Activated T-cell treated with anti-CD3 and anti-CD28 coated beads, Interleukin-2, amount 50 U/mL, for 4 hours (primary cell): ENCODE data around the gene BMP6. TPM values are rescaled to one million over a fixed set of nuclear protein-coding genes. Genes with fewer than 3 reads are reported as not detected.

Experiments used
- ATAC-seq, 2 donors: fragments of 200-7000 bp; cut with Tn5 transposase; one replicate each; pipeline ENCODE4 v1.10.0; 2021
- DNase-seq: peaks from one replicate; pipeline ENCODE4 v3.0.0-alpha.2; 2020
- H3K27me3 Mint-ChIP-seq: one replicate; pipeline ENCODE4 v1.8.0; 2021; ENCODE audit warnings: low read depth, mixed read lengths
- H3K36me3 Mint-ChIP-seq: one replicate; pipeline ENCODE4 v1.8.0; 2022; ENCODE audit warnings: mixed read lengths; ENCODE audit not compliant: insufficient read depth
- H3K4me1 Mint-ChIP-seq: one replicate; pipeline ENCODE4 v1.8.0; 2021; ENCODE audit warnings: low read depth, mixed read lengths
- H3K4me3 Mint-ChIP-seq: one replicate; pipeline ENCODE4 v1.8.0; 2021; ENCODE audit warnings: mild to moderate bottlenecking, moderate library complexity, mixed read lengths
- H3K9me3 Mint-ChIP-seq: one replicate; pipeline ENCODE4 v1.8.0; 2021; ENCODE audit warnings: mixed read lengths
- total RNA-seq, 3 donors: library from RNA; stranded (reverse); gene quantifications; one replicate each; pipeline ENCODE4 v1.2.1, GENCODE V29; 2021

Gene BMP6
- total RNA-seq = not detected

DNA sequence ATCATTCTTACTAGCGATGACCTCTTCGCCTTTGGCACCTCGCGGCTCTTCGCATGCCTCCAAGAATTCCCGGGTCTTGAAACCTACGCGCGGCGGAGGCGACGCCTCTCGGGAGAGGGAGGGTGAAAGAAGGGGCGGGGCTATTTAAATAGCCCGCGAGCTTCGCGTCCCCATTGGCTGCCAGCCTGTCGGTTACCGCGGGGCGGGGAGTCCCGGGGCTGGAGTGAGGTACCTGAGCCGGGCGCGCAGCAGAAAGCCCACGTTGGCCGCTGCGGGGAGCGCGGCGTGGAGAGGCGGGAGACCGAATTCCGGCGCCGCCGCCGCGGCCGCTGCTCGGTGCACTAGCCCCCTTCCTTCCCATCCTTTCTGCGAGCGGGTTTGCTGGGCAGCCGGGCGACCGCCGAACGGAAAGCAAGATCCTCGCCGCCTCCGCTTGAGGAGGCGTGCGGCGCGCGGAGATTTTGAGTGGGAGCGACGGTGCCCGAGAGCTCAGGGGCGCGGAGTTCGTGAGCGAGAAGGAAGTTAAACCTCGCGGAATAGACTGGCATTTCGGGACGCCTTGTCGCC lies at the start of gene BMP6:
Gene BMP6 (plus strand): TSS at position 251 of the 567 bp plus-strand sequence. CDS start 857 bp downstream, outside the sequence.
- H3K4me1 Mint-ChIP-seq = peaks cover 14% of the 10 kb centered on the region
- no peaks in the 10 kb centered on the region for H3K9me3 Mint-ChIP-seq
- peaks cover 69% of the 10 kb centered on the region for H3K27me3 Mint-ChIP-seq

DNA sequence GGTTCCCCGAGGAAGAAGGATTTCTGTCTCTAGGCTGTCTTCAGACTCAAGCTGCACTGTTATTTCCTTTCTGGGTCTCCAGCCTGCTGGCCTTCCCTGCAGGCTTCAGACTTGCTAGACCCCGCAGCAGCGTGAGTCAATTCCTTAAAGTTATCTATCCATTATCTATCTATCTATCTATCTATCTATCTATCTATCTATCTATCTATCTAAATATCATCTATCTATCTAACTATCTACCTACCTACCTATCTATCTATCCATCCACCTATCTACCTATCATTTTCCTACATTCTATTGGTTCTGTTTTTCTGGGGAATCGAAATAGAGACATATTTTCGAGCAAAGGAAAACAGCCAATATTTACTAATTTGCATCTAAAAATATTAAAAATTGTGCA lies 48.7 kb upstream of the BMP6 start:
- no peak for ATAC-seq
- DNase-seq = no peak
- no peaks in the 10 kb centered on the region for H3K36me3 Mint-ChIP-seq
- H3K27me3 Mint-ChIP-seq = peaks cover 12% of the 10 kb centered on the region
- no peak overlapping the region for H3K4me3 Mint-ChIP-seq
- H3K9me3 Mint-ChIP-seq = no peaks in the 10 kb centered on the region
- no peaks in the 10 kb centered on the region for H3K4me1 Mint-ChIP-seq

More for the DNA sequence above, at the start of gene BMP6:
- no peaks in the 10 kb centered on the region for H3K36me3 Mint-ChIP-seq
- H3K4me3 Mint-ChIP-seq = peak within 1 kb of the TSS; percentile 65
- ATAC-seq (peak; percentile 59 to 69), DNase-seq (peak; percentile 20)

DNA sequence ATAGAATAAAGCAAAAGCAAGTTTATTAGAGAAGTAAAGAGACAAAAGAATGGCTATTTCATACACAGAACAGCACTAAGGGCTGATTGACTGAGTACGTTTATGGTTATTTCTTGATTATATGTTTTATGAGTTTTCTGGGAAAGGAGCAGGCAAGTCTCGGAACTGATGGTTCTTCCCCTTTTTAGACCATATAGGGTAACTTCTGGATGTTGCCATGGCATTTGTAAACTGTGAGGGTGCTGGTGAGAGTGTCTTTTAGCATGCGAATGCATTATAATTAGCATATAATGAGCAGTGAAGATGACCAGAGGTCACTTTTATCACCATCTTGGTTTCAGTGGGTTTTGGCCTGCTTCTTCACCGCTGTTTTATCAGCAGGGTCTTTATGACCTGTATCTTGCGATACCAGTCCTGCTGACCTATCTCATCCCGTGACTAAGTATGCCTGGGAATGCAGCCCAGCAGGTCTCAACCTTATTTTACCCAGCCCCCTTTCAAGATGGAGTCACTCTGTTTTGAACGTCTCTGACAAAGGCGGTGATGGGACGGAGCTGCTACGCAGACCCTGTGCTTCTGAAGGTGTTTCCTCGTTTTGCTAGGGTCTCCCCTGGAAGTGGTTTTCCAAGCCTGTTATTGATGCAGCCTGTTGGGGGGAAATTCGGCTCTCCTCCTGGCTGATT lies 45.4 kb upstream of the BMP6 start:
- Mint-ChIP-seq H3K27me3 (peaks cover 14% of the 10 kb centered on the region), H3K9me3 (no peaks in the 10 kb centered on the region), H3K4me3 (no peak overlapping the region), H3K36me3 (no peaks in the 10 kb centered on the region), H3K4me1 (no peaks in the 10 kb centered on the region)
- DNase-seq (no peak), ATAC-seq (no peak)

DNA sequence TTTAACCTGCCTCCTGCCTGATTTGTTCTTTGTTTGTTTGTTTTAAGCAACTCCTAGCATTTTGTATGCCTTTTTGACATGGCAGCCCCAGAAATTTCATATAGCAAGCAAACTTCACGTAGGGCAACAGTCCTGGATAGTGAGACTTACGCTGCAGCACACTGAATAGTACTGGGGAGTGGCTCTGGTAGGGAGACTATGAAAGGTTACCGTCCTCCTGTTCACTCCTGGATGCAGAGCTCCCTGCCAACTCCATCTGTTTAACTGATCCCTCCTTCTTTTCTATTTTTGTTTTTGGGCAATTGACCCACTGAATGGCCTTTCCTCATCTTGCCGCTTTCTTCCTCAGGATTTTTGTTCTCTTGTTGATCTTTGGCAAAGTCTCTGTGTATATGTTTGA lies 44.5 kb upstream of the BMP6 start:
- Mint-ChIP-seq H3K4me3 (no peak overlapping the region), H3K4me1 (no peaks in the 10 kb centered on the region), H3K27me3 (peaks cover 14% of the 10 kb centered on the region), H3K9me3 (no peaks in the 10 kb centered on the region), H3K36me3 (no peaks in the 10 kb centered on the region)
- ATAC-seq = no peak
- no peak for DNase-seq

DNA sequence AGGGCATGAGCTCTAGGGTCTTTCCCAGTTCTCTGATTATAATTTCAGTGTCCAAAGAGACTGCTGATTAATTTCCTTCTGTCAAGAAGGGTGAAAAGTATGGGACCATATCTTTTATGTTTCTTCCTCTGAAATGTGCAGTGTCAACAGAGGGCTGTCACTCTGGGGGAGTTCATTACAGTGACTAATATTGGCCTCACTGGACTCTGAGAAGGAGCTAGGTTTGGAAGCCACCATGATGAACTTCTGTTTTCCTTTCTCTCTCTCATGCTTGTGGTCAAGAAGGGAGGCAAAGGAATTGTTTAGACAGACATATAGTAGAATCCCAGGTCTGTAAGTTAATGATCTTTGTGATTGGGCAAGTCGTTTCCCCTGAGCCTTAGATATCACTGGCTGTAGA lies 41.8 kb upstream of the BMP6 start:
- DNase-seq = no peak
- Mint-ChIP-seq H3K27me3 (peaks cover 16% of the 10 kb centered on the region), H3K36me3 (no peaks in the 10 kb centered on the region), H3K4me3 (no peak overlapping the region), H3K9me3 (no peaks in the 10 kb centered on the region), H3K4me1 (no peaks in the 10 kb centered on the region)
- ATAC-seq = no peak

DNA sequence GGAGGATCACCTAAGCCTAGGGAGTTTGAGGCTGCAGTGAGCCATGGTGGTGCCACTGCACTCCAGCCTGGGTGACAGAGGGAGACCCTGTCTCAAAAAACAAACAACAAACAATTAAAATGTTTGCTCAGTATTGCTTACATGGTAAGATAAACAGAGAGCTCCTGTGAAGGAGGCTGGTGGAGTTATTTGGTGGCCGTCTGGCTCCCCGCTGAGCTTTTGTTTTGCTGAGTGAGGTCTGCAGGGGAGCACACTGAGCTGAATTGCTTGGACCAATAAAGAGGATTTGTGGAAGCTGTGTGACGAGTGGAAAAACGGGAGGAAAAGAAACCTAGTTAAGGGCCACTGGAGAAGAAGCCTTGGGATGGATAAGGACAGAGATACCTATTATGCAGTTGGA lies 41.1 kb upstream of the BMP6 start:
- no peaks in the 10 kb centered on the region for H3K36me3 Mint-ChIP-seq
- DNase-seq (no peak), ATAC-seq (no peak)
- peaks cover 18% of the 10 kb centered on the region for H3K27me3 Mint-ChIP-seq
- H3K4me3 Mint-ChIP-seq = no peak overlapping the region
- no peaks in the 10 kb centered on the region for H3K4me1 Mint-ChIP-seq
- no peaks in the 10 kb centered on the region for H3K9me3 Mint-ChIP-seq

DNA sequence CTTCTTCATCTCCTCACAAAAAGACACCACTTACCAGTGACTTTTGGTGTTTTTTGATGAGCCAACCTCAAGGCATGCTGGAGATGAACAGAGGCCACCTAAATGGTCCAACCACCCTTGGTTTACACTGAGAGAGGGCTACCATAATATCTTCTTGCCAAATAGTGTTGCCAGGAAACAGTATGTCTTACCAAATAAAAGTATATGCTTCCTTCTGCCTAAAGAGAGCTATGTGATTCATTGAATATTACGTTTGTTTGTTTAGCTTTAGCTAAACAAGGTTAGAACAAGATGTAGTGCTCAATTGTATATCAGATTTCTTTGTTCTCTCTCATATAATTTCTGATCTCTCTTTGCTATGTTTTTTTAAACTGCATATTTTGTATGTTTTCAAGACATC lies 40.6 kb upstream of the BMP6 start:
- DNase-seq = no peak
- H3K9me3 Mint-ChIP-seq = no peaks in the 10 kb centered on the region
- no peak for ATAC-seq
- no peak overlapping the region for H3K4me3 Mint-ChIP-seq
- H3K27me3 Mint-ChIP-seq = peaks cover 18% of the 10 kb centered on the region
- no peaks in the 10 kb centered on the region for H3K4me1 Mint-ChIP-seq
- no peaks in the 10 kb centered on the region for H3K36me3 Mint-ChIP-seq

DNA sequence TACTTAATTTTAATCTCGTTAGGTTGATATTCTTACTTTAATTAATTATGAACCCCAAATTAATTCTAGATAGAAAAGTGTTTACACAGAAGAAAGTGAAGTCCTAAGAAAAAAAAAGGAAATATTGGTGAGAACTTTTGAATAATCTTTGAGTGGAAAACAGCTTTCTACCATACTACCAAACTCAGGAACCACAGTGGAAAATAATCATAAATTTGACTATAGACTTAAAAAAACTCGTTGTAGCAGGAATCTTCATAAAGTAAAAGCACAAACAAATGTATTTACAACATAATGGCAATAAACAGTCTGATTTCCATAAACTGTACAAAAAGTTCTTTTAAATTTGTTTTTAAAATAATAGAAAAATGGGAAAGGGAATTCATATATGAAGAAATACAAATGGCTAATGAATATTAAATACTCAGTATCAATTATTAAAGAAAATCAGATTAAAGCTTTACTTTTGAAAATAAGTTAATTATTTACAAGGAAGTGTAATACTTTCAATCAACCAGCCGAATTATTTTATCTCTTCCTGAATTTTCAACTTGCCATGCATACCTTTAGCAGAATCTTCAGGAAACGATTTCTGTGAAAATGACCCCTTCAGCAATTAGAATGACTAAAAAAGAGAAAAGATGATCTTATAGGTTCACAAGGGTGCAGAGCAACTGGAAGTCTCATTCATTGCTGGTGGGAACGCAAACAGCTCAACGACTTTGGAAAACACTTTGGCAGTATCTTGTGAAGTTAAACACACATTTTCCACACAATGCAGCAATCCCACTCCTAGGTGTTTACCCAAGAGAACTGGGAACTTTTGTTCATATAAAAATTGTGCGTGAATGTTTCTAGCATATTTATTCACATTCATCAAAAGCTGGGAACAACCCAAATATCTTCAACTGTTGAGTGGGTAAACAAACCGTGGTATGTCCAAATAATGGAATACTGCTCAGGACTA lies 38.5 kb upstream of the BMP6 start:
- Mint-ChIP-seq H3K27me3 (peaks cover 25% of the 10 kb centered on the region), H3K4me3 (no peak overlapping the region), H3K4me1 (no peaks in the 10 kb centered on the region), H3K9me3 (no peaks in the 10 kb centered on the region), H3K36me3 (no peaks in the 10 kb centered on the region)
- ATAC-seq (no peak), DNase-seq (no peak)

DNA sequence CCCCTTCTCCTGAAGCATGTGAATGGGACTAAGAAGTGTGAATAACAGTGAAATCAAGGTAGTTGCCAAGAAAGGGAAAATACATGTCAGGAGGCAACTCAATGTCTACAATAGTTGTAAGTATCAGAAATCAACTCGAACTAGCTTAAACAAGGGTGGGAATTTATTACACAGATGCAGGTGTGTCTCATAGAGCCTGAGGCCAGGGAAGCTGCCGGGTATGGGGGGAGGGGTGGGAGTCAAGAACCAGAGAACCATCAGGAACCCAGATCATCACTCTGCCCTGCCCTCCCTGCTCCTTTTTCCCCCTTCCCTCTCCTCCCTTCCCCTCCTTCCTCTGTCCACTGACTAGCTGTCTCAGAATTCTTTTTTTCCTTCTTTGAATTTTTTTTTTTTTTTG lies 34.9 kb upstream of the BMP6 start:
- no peaks in the 10 kb centered on the region for H3K9me3 Mint-ChIP-seq
- H3K4me3 Mint-ChIP-seq = no peak overlapping the region
- no peaks in the 10 kb centered on the region for H3K4me1 Mint-ChIP-seq
- ATAC-seq = no peak
- no peak for DNase-seq
- no peaks in the 10 kb centered on the region for H3K36me3 Mint-ChIP-seq
- peaks cover 23% of the 10 kb centered on the region for H3K27me3 Mint-ChIP-seq

DNA sequence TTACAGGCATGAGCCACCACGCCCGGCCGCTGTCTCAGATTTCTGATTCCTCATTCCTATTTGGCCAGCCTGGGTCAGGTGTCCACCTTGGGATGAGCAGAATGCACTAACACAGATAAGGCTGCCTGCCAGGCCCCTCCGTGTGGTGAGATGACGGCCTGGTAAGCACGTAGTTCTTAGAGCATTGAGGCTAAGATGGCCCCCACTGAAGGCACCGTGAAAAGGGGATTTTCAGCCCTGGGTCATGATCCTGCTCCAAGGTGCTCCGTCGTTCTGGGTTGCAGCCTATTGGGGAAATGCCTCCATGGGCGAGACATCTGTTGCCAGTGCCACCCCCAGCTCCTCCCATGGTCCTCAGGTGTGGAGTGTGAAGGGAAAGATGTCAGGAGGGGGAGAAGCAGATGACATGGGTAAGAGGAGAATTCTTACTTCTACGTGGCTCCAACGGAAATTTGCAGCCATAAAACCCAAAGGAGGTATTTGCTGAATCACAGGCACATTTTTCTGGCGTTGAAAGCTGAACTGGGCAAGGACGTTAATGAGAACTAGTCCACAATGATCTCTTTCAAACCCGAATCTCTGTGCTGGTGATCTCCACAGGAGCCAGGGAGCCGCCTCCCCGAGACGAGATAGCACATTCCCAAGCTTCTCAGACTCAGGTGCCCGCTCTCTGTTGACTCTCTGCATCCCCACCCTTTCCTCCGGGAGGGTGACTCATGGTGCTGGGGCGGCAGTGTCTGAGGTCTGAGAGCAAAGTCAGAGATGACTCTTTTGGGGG lies 34.0 kb upstream of the BMP6 start:
- H3K36me3 Mint-ChIP-seq = no peaks in the 10 kb centered on the region
- ATAC-seq (peak in 1 of 2 donors; percentile 41), DNase-seq (no peak)
- no peak overlapping the region for H3K4me3 Mint-ChIP-seq
- peaks cover 25% of the 10 kb centered on the region for H3K27me3 Mint-ChIP-seq
- no peaks in the 10 kb centered on the region for H3K4me1 Mint-ChIP-seq
- H3K9me3 Mint-ChIP-seq = no peaks in the 10 kb centered on the region

DNA sequence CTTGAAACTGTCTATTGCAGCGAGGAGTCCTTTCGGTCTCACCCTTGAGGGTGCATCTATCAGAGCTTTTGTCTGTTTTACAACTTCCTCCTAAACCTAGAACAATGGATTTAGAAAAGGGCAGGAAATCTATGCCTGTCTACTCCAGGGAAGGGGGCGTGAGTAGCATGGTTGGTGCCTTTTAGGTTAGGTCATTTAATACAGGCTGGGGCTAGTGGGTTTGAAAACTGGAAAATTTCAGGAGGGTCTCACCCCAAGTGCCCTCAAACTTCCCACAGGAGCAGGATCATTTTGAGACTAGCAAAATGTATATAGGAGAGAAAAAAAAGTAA lies 33.5 kb upstream of the BMP6 start:
- Mint-ChIP-seq H3K9me3 (no peaks in the 10 kb centered on the region), H3K36me3 (no peaks in the 10 kb centered on the region), H3K4me1 (no peaks in the 10 kb centered on the region), H3K4me3 (no peak overlapping the region), H3K27me3 (peaks cover 25% of the 10 kb centered on the region)
- ATAC-seq = no peak
- DNase-seq = no peak

DNA sequence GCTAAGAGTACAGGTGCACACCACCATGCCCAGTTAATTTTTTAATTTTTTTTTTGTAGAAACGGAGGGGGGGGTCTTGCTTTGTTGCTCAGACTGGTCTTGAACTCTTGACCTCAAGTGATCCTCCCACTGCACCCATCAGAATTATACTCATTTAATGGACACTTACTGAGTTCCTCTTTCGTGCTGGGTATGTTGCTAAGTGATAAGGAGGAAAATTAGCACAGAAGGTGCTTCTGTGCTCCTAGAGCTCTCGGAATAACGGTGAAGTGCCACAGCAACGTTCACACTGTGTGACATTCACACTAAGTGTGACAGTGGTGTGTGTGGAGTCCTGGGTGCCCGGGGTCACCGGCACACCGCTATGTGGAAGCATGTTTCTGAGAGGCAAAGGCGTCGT lies 32.1 kb upstream of the BMP6 start:
- Mint-ChIP-seq H3K27me3 (peaks cover 27% of the 10 kb centered on the region), H3K9me3 (no peaks in the 10 kb centered on the region), H3K4me3 (no peak overlapping the region), H3K4me1 (peaks cover 1% of the 10 kb centered on the region), H3K36me3 (no peaks in the 10 kb centered on the region)
- no peak for ATAC-seq
- no peak for DNase-seq

DNA sequence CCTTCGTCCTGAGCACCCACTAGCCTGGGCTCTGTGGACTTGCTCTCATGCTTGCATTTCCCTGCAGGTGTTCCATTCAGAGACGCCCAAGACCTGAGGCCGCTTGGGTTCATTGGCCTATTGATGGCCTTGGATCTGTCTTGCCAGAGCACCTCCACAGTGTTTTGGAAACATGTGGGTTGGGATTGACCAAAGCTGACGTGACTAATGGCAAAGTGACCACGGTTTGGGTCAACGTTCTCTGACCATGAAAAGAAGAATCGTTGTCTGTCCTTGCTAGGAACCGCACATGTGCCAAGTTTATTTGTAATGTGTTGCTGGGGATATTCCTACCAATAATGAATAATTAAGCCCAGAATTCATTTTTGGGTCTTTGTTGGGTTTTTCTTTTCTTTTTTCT lies 29.8 kb upstream of the BMP6 start:
- no peak for DNase-seq
- no peaks in the 10 kb centered on the region for H3K9me3 Mint-ChIP-seq
- H3K27me3 Mint-ChIP-seq = peaks cover 15% of the 10 kb centered on the region
- H3K36me3 Mint-ChIP-seq = no peaks in the 10 kb centered on the region
- no peak overlapping the region for H3K4me3 Mint-ChIP-seq
- no peak for ATAC-seq
- peaks cover 1% of the 10 kb centered on the region for H3K4me1 Mint-ChIP-seq

DNA sequence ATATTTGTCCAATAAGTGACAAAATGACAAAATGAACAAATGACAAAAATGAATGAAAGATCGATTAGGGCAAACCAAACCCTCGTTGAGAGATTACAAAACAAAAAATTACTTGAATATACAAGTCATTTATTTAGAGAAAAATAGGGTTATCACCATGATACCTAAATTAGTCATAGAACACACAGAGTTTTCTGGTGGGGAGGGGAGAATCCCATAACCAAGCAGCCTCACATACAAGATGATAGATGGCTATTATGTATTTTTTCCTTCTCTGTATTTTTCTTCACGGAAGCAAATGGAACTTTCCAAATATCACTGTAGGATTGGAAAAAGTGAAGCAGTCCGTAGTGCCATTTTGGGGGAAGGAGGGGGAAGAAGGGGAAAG lies 28.5 kb upstream of the BMP6 start:
- DNase-seq (no peak), ATAC-seq (no peak)
- Mint-ChIP-seq H3K36me3 (no peaks in the 10 kb centered on the region), H3K4me3 (no peak overlapping the region), H3K9me3 (no peaks in the 10 kb centered on the region), H3K4me1 (peaks cover 1% of the 10 kb centered on the region), H3K27me3 (peaks cover 12% of the 10 kb centered on the region)
